Activated CD4-positive, alpha-beta T cell treated with anti-CD3 and anti-CD28 coated beads for 24 hours (primary cell): Measurements from ENCODE around the gene LINGO4.

ENCODE experiments used
- DNase-seq, 2 donors: peaks; one replicate each; pipeline ENCODE4 v3.0.0-alpha.2; 2020; ENCODE audit warnings: low read depth in 2 of 2

The LINGO4 gene, protein sequence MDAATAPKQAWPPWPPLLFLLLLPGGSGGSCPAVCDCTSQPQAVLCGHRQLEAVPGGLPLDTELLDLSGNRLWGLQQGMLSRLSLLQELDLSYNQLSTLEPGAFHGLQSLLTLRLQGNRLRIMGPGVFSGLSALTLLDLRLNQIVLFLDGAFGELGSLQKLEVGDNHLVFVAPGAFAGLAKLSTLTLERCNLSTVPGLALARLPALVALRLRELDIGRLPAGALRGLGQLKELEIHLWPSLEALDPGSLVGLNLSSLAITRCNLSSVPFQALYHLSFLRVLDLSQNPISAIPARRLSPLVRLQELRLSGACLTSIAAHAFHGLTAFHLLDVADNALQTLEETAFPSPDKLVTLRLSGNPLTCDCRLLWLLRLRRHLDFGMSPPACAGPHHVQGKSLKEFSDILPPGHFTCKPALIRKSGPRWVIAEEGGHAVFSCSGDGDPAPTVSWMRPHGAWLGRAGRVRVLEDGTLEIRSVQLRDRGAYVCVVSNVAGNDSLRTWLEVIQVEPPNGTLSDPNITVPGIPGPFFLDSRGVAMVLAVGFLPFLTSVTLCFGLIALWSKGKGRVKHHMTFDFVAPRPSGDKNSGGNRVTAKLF

DNA sequence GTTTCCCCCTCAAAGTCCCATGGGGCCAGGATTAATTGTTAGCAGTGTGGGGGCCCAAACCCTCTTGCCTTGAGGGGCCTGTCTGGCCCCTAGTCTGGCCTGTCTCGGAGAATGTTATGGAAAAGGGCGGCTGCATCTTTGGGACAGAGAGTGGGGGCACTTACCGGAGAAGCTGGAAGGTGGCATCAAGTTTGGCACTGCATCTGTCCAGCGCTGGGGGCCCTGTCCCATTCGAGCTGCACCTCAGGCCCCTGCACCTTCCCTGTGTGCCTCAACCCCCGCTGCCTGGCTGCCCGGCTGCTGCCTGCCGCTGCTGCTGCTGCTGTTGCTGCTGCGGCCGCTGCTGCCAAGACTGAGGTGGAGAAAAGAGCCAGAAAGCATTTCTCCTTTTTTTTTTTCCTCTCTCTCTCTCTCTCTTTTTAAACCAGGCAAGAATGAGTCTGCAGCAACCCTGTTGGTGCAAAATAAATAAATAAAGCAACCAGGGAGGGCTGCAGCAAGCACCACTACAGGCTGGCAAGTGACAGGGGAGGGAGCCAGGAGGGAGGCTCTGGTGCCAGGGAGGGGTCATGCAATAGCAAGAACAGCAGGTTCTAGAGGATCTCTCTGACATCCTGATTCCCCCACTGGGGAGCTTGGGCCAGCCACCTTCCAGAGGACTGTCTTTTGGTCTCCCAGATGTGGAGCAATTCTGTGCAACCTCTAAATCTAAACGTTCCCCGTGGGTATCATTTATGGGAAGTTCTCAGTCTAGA is at the start of gene LINGO4:
TSS of gene LINGO4 (minus strand) at position 354 of the 755 bp plus-strand sequence. CDS start 2,715 bp downstream, outside the sequence.
- DNase-seq, result no peak

- no peak for DNase-seq
These were observed 49.4 kb upstream of the LINGO4 start for GRCh38 chr1:151854658-151855057.

DNA sequence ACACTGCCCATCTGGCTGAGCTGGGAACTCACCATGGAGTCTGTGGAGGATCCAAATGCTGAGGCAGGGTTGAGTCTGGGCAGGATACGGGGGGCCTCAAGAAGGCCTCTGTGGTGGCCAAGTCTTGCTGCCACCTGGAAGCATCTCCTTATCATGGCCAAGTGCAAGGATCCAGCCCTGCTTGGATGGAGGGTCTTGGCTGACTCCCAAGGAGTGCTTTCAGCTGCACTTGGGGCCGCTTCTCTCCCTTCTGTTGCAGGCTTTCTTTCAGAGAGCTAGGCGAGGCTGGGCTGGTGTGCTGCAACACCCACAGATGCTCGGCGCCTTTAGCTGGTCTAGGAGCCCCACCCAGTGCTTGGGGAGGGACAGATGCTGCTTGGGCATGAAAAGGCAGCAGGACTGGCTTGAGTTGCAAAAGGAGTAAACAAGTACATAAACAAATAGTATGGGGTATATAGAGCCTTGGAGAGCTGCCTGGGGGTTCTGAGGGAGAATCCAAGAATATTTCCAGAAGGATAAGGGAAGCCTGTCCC is 48.3 kb upstream of the LINGO4 start, which contains the start of gene THEM5:
TSS of gene THEM5 (minus strand) at position 302 of the 533 bp plus-strand sequence. CDS start at position 155, 147 bp downstream.
- no peak for DNase-seq

DNA sequence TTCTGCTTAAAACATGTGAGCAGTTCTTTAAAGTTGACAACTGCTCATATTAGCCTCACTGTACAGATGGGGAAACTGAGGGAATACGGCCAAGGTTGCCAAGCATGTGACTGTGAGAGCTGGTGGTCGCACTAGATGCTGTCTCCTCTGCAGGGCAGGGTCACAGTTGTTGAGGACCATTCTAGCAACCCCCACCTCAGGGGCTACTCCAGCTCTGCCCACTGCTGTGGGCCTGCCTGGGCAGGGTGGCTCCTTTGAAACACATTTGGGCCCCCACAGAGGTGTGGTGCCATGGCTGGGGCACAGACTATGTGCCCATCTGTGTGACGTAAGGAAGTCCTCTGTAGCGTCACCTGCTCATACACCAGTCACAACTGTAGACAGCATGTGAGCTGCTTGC is 47.5 kb upstream of the LINGO4 start:
- DNase-seq, result no peak

GRCh38 chr1:151851886-151852285 is 46.7 kb upstream of the LINGO4 start:
- DNase-seq, result no peak

GRCh38 chr1:151849871-151850270 is 44.7 kb upstream of the LINGO4 start:
- no peak for DNase-seq

DNA sequence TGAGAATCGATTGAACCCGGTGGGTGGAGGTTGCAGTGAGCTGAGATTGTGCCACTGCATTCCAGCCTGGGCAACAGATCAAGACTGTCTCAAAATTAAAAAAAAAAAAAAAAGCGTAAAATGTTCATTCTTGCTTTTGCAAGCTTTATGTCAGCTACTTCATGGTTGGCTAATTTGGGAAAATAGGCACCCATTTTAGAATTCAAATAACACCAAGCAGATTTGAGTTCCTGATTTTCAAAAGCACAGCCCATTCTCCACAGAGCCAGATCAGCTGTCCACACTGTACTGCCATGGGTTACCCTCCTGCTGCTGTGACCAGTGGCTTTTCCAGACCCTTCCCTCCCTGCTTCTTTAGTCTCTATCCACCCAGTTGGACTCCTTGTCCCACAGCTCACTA is 43.9 kb upstream of the LINGO4 start:
- no peak for DNase-seq

GRCh38 chr1:151847867-151848596 is 42.8 kb upstream of the LINGO4 start:
- DNase-seq, result no peak

DNA sequence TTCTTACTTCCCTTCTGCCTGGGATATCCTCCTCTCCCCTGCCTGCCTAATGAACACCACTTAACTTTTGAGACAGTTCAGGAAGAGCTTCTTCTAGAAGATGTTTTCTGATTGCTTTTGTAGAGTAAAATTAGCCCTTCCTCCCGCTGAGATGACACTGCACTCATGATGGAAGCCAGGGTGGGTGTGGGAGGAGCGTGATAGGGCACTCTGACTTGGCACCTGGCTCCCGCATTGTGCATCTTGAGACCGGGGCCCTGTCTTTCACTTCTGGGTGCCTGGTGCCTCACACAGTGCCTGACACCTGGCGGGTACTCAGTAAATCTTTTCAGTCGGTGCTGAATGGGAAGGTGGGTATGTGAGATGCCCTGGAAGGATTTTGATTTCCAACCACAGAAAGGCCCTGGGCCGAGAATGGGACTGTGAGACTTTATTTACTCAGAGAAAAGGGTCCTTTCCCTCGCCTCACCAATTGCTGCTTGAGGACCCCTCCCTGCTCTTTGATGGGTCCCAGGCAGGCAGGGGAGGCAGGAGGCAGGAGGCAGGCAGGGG is 41.5 kb upstream of the LINGO4 start:
- DNase-seq, result no peak

- DNase-seq, result no peak
These were observed 40.9 kb upstream of the LINGO4 start for GRCh38 chr1:151846062-151846568.

DNA sequence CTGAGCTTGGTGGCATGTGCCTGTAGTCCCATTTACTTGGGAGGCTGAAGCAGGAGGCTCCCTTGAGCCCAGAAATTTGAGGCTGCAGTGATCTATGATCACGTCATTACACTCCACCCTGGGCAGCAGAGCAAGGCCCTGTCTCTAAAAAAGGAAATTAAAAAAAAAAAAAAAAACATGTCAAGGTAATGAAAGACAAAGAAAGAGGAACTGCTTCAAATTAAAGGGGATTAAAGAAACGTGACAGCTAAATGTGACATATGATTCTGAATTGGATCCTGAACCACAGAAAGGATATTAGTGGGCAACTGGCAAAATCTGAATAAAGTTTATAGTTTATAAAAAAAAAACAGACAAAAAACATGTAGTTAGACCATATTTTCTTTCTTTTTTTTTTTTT is 38.2 kb upstream of the LINGO4 start:
- no peak for DNase-seq

DNA sequence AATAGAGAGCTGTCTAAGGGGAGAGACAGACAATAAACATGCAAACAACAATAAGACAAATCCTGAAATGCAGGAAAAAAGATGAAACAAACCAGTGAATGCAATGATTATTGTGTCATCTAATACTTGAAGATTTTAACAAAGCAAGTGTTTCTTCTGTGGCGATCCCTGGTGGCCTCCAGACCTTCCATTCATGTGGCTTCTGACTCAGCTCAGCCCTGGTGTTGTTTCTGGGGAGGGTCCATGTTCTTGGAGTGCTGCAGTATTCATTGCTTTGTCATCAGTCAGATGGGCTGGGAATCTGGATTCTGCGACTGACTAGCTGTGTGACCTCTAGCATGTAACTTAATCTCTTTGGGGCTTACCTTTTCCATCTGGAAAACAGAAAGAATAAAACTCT is 35.9 kb upstream of the LINGO4 start:
- no peak for DNase-seq

DNA sequence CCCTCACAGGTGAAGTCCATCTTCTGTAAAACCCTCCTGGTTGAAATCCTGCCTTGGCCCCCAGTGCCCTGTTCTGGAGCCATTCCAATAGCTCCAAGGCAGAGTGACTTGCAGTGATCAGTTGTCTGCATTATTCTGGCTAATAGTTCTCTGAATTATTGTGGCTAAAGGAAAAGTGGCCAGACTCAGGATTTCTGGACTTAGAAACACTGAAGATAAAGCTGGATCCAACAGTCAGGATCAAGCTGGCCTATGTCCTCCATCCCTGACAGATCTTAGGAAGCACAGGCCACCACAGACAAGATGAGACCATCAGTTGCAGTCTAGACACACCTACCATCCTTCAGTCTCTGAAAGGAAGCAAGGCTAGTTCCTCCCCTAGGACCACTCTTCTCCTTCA is 35.2 kb upstream of the LINGO4 start:
- DNase-seq, result no peak

- peak in 1 of 2 donors; percentile 42 for DNase-seq
These were observed 34.5 kb upstream of the LINGO4 start, which contains the start of gene C2CD4D for GRCh38 chr1:151839457-151840403. Gene C2CD4D (minus strand): TSS chr1:151839820. CDS start chr1:151838989, 831 bp downstream.

DNA sequence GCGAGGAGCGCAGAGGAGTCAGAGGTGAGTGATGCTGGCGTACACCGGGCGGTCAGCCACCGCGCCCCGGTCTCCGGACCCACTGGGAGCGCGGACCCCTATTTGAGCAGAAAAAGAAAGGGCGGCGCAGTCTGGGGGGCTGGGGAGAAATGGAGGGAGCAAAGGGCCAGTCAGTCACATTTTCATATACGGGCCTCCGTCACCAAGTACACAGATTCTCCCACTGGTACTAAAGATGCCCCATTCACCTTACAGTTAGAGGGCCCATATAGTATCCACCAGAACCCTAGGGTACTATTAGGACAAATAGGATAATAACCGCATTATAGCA is 33.8 kb upstream of the LINGO4 start:
- no peak for DNase-seq

- DNase-seq, result no peak
These were observed 33.2 kb upstream of the LINGO4 start for GRCh38 chr1:151838222-151839081.

- DNase-seq, result no peak
These were observed 32.6 kb upstream of the LINGO4 start for GRCh38 chr1:151837884-151838221.

DNA sequence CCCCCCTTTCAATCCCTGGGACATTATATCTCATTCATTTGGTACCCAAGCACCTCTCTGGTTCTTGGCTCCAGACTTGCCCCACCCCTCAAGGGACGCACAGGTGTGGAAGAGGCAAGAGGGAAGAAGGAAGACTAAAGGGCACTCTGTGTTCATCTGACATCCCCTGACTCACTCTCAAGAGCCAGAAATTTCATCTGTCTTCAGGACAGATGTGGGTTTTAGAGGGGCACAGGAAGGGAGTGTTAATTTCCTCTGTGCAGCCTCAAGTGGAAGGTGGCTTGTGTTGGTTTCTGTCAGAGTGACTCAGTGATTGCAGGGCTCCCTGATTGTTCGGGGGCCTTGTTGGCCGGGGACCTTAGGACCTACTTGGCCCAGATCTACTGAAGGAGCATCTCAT is 32.0 kb upstream of the LINGO4 start:
- DNase-seq, result no peak

DNA sequence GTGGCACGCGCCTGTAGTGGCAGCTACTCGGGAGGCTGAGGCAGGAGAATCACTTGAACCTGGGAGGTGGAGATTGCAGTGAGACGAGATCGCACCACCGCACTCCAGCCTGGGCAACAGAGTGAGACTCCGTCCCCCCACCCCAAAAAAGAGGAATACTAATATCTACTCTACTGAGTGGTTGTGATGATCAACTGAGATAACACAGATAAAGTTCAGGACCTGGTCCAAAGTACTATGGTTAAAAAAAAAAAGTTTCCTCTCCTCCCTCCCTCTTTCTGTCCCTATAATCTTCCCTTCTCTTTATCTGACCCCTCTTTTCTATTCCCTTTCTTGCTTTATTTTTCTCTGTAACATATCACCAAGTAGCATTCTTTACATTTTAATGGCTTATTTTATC is 30.4 kb upstream of the LINGO4 start:
- DNase-seq, result no peak
